ENCODE measurements around the gene LRPAP1.
"Not testable (repeated sequence)": the region's sequence is repeated elsewhere in the genome, so short reads cannot be mapped to it uniquely, and the experiment has no call there.

The LRPAP1 gene

GRCh38 chr4:3560465-3560864 is 28.2 kb upstream of the LRPAP1 start:
- DNase-seq, result not testable (repeated sequence)

DNA sequence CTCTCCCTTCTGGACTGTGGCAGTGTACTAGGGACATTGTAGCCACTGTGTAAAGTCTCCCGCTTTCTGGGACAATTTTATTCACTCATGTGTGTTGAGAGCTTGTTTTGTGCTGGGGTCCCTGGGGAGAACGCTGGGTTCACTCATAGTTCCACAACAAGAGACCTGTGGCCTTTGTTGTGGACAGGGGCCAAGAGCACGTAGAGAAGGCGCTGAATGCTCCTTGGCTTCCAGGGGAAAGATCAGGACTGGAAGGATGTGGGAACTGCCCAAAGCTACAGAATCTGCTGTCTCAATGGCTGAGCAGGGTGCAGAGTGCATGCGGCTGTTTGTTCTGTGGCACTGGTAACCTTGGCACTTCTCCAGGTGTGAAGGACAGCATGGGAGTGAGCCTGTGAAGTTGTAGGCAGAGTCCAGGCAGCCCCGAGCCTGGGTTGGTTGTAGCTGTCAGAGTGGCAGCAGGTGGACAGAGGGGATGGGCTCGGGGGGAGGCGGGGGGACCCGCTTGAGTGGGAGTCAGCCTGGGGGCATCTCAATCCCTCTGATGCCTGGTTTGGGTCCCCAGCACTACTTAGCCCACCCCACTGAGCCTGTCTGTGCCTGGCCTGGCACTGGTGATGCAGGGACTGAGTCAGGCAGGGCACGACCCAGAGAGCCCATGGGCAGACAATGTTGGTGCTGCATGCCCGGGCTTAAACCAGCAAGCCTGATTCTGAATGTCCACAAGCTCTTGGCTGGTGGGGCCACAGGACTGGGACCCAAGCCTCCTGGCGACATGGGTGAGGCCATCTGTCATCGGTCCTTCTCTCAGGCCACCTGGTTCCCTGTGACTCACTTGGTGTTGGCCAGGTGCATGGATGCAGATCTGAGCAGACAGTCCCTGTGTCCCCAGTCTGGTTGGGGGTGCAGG is 27.4 kb upstream of the LRPAP1 start:
- DNase-seq, result not testable (repeated sequence)

GRCh38 chr4:3558514-3558836 is 26.3 kb upstream of the LRPAP1 start:
- not testable (repeated sequence) for DNase-seq

DNA sequence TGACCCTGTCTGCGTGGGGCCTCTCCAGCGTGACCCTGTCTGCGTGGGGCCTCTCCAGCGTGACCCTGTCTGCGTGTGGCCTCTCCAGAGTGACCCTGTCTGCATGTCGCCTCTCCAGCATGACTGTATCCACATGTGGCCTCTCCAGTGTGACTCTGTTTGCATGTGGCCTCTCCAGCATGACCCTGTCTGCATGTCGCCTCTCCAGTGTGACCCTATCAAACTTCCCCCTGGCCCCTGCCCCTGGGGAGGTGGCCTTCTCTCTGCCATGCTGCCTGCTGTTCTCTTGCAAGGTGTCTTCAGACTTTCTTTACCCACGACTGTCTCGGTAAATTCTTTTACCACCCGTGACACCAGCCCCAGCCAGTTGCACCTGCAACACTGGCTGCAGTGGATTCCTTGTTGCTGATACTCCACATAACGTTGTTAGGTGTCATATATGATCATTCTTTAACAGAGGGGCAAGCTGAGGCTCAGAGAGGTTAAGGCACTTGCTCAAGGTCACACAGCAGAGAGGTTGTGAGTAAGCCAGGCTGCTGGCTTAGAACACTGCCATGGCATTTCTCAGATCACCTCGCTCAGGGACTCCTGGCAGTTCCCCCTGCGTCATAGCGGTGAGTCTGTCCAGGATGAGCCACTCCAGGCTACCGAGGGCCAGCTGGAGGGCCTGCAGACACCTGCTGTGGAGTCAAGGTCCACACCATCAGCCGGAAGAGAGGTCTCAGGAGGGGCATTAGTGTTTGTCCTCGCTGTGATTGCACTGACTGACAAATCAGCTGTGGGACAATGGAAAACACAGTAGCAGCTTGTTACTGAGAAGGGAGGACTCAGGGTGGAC is 25.7 kb upstream of the LRPAP1 start:
- DNase-seq, result not testable (repeated sequence)

DNA sequence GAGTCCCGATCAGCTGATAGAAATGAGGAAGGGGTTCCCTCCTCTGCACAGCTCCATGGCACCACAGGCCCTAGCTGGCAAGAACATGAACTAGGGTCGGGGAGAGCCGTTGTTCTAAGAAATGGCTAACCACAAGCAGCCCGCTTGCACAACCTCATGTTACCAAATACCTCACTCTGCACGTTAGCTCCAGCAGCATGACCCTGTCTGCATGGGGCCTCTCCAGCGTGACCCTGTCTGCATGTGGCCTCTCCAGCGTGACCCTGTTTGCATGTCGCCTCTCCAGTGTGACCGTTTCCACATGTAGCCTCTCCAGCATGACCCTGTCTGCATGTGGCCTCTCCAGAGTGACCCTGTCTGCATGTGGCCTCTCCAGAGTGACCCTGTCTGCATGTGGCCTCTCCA is 24.9 kb upstream of the LRPAP1 start:
- not testable (repeated sequence) for DNase-seq

DNA sequence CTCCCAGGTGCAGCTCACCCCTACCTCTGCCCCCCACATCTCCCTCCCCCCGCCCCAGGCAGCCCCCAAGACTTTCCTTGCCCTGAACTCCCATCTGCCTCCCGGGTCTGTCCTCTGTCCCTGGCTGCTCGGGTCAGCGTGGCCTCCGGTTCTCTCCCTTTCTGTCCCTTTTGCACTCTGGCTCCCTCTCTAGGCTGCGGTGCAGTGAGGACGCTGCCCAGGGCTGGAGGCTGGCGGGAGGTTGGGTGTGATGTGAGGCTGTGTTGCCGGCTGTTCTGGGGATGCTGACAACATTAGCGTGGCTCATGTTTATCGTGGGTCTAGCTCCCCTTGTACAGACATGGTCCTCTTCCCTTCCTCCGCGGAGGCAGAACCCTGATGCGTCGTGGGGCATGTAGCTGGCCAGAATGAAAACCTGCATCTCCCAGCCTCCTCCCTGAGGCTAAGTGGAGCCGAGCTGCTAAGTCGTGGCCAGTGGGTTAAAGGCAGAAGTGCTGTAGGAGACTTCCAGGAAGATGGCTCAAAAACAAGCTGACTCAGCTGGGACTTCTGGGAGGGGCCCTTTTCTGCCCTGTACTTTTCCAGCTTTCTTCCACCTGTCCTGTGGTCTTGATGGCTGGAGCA is 24.1 kb upstream of the LRPAP1 start:
- not testable (repeated sequence) for DNase-seq

DNA sequence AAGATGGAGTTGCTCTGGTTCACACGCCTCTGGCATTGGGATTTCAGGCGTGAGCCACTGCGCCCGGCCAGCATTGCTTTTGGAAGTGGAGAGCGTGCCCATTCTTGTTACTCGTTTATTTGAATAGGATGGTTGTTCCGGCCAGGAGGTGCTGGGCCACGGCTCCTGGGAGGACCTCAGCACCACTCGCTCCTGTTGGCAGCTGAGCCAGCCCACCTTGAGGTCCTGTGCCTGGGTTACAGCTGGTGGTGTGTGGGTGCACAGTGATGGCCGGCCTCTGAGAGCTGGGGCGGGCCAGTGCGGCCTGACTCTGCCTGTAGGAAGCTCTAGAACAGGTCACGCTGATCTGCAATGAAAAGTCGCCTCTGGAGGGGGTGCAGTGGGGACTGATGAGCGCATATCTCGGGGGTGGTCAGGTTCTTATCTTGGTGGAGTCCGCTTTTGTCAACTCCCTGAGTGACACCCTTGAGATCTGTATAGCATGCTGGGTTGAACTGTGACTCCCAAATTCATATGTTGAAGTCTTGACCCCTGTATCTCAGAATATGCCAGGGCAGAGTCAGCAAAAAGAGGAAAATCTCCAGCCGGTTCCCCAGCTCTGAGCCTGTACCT is 23.3 kb upstream of the LRPAP1 start:
- not testable (repeated sequence) for DNase-seq

- DNase-seq, result not testable (repeated sequence)
These were observed 19.1 kb upstream of the LRPAP1 start for GRCh38 chr4:3551366-3551765.

GRCh38 chr4:3550792-3551325 is 18.6 kb upstream of the LRPAP1 start:
- not testable (repeated sequence) for DNase-seq

- DNase-seq, result not testable (repeated sequence)
These were observed 17.8 kb upstream of the LRPAP1 start for GRCh38 chr4:3550041-3550440.

- not testable (repeated sequence) for DNase-seq
These were observed 17.4 kb upstream of the LRPAP1 start for GRCh38 chr4:3549694-3550001.

DNA sequence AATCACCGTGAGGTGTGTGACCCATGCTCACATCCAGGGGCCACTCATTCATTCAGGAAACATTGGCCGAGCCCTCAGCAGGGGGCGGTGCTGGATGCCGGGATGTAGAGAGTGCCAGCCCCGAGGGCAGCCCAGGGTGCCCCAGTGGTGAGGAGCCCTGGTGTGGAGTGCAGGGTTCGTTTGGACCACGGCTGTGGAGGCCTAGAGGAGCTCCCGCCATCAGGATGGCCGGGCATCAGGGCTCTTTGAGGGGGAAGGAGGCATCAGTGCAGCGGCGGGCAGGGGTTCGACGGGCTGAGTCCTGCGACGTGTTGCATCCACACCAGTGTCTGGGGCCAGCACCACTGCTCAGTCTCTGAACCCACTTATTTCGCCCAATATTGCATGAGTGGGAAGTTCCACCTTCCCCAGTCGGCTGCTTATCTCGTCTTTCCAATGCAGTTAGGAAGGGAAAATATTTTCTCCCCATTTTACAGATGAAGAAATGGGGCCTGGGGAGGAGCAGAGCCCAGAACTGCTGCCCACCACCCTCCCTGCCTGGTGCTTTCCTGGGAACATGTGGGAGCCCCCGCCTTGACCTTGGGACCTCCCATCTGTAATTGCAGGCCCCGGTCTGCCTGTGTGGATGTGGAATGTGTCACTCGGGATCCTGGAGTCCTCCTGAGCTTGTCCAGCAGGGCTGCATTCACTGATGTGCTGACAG is 16.9 kb upstream of the LRPAP1 start:
- DNase-seq, result not testable (repeated sequence)

DNA sequence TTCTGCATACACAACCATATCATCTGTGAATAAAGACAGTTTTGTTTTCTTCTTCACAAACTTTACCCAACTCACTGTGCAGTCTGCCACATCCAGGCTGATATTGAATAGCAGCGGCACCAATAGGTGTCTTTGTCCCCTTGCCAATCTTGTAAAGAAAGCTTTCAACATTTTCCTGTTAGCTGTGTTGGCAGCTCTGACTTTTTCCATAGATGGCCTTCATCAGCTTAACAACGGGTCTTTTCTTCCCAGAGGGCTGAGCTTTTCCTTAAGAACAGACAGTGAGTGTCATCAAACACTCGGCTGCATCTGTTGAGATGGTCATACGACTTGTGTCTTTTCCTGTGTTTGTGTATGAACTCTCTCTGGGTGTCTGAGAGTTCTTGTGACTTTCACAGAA is 14.5 kb upstream of the LRPAP1 start:
- not testable (repeated sequence) for DNase-seq

GRCh38 chr4:3545351-3545750 is 13.1 kb upstream of the LRPAP1 start:
- not testable (repeated sequence) for DNase-seq

GRCh38 chr4:3544259-3545025 is 12.2 kb upstream of the LRPAP1 start:
- DNase-seq, result not testable (repeated sequence)

DNA sequence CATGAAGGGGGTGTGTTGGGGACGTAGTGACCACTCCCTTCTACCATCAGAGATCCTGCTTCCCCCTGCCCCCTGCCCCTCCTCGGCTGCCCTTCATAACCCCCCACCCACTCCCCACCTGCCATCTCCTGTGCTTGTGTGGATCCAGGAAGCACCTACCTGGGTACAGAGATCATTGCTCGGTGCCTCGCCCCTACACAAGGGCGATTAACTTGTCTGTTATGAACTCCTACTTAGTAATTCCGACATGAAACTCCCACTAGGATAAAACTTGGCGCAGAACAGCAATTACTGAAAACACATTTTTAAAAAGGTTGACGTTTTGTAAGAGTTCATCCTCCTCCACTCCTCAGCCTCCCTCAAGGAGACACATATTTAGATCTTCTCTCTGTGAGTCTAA is 11.2 kb upstream of the LRPAP1 start:
- DNase-seq, result not testable (repeated sequence)

DNA sequence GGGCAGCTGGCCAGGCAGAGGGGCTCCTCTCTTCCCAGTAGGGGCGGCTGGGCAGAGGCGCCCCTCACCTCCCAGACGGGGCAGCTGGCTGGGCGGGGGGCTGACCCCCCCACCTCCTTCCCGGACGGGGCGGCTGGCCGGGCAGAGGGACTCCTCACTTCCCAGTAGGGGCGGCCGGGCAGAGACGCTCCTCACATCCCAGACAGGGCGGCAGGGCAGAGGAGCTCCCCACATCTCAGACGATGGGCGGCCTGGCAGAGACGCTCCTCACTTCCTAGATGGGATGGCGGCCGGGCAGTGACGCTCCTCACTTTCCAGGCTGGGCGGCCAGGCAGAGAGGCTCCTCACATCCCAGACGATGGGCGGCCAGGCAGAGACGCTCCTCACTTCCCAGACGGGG is 6.7 kb upstream of the LRPAP1 start:
- not testable (repeated sequence) for DNase-seq

DNA sequence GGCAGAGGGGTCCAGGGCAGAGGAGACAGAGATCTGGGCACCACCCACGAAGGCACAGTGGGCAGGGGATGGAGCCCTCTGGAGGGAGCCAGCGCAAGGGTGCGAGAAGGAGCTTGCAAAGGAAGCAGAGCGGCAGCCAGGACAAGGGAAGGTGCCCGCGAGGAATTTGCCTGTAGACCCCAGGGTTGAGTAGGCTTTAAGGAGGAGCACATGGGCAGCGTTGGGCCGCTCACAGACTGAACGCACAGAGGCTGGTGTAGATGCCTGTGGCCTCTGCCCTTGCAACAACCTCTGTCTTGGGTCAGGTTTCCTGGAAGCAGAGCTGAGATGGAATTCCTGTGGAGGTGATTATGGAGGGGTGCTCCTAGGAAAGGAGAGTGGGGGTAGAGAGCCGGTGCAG is 3.6 kb upstream of the LRPAP1 start:
- not testable (repeated sequence) for DNase-seq

GRCh38 chr4:3533423-3533820 is 1.2 kb upstream of the LRPAP1 start:
- no peak for DNase-seq

GRCh38 chr4:3532751-3533422 is 665 bp upstream of the LRPAP1 start:
- no peak for DNase-seq
